Panc1 (cell line): ENCODE data around the gene DPEP2NB. TPM values are rescaled to one million over a fixed set of nuclear protein-coding genes. Genes with fewer than 3 reads are reported as not detected.

Experiments
- ATAC-seq: fragments of 200-7000 bp; cut with Tn5 transposase; 2 replicates; pipeline ENCODE4 v1.9.1; 2020; ENCODE audit warnings: mild to moderate bottlenecking, moderate library complexity
- BruUV-seq: library from RNA; stranded (reverse); fragments of 400-500 nt; replicated peaks from 2 replicates; lab custom pipeline; 2021; lab: Mats Ljungman, UMichigan
- CTCF ChIA-PET: fragments of 300-600 bp; sonication (Branson Sonifier 250); formaldehyde crosslinking; loops from one replicate; lab custom pipeline; 2022; ENCODE audit warnings: antibody characterized with exemption; lab: Charles Lee
- POLR2A ChIA-PET: fragments of 300-600 bp; sonication (Branson Sonifier 250); formaldehyde crosslinking; loops from one replicate; lab custom pipeline; 2022; ENCODE audit warnings: antibody characterized with exemption; lab: Charles Lee
- DNase-seq: peaks from one replicate; pipeline ENCODE4 v3.0.0-alpha.2; 2010; ENCODE audit warnings: low read depth, low spot score
- H3K27ac ChIP-seq: 2 replicates; pipeline ENCODE4 v1.5.1; 2011; ENCODE audit warnings: mild to moderate bottlenecking, low read length, inconsistent platforms
- H3K27me3 ChIP-seq: fragments of 200-500 bp; sonication (Bioruptor generic); 2 replicates; pipeline ENCODE4 v1.6.0; 2014; ENCODE audit warnings: low read length, inconsistent platforms; ENCODE audit not compliant: control insufficient read depth, insufficient read depth
- H3K36me3 ChIP-seq: fragments of 200-500 bp; sonication (Bioruptor generic); 2 replicates; pipeline ENCODE4 v1.5.1; 2014; ENCODE audit warnings: inconsistent platforms, mild to moderate bottlenecking, low read length, moderate library complexity; ENCODE audit not compliant: control insufficient read depth, insufficient read depth
- H3K4me1 ChIP-seq: 2 replicates; pipeline ENCODE4 v1.5.1; 2011; ENCODE audit warnings: inconsistent platforms, mild to moderate bottlenecking, low read length, moderate library complexity; ENCODE audit not compliant: control insufficient read depth, insufficient read depth
- H3K4me3 ChIP-seq, 2 experiments: 2 replicates each; pipeline ENCODE4 v1.5.1; 2011 to 2012; ENCODE audit warnings: low read depth in 2 of 2, low read length in 2 of 2, mild to moderate bottlenecking in 2 of 2, inconsistent platforms in 1 of 2, moderate library complexity in 1 of 2
- H3K9me3 ChIP-seq: fragments of 200-500 bp; sonication (Bioruptor generic); 2 replicates; pipeline ENCODE4 v1.5.1; 2014; ENCODE audit warnings: low read depth, mild to moderate bottlenecking, inconsistent platforms, low read length, moderate library complexity; ENCODE audit not compliant: control insufficient read depth, insufficient read depth
- POLR2AphosphoS5 ChIP-seq: IDR thresholded peaks from 2 replicates; pipeline ENCODE4 v1.6.1; 2012; ENCODE audit warnings: mild to moderate bottlenecking, low read depth, low read length, moderate library complexity
- SIN3A ChIP-seq: IDR thresholded peaks from 2 replicates; pipeline ENCODE4 v1.6.1; 2012; ENCODE audit warnings: low read depth, mild to moderate bottlenecking, low read length, moderate library complexity, borderline replicate concordance; ENCODE audit not compliant: insufficient read depth
- TCF7L2 ChIP-seq: IDR thresholded peaks from 2 replicates; pipeline ENCODE4 v1.6.1; 2011; ENCODE audit warnings: mild to moderate bottlenecking, low read depth, low read length, inconsistent platforms
- in situ Hi-C: cut with HindIII; loops from 2 replicates; pipeline ENCODE4 v1.10.0; 2016; ENCODE audit warnings: low sequenced_read_pairs, low pct_unique_long_range_greater_than_20kb
- intact Hi-C: fragments of 100-400 bp; cut with micrococcal nuclease; formaldehyde crosslinking; loops from one replicate; pipeline ENCODE4 v1.10.0; 2022; ENCODE audit not compliant: unreplicated experiment
- total RNA-seq: library from RNA; stranded (reverse); gene quantifications from one replicate; pipeline ENCODE4 v1.2.1, GENCODE V29; 2021; ENCODE audit not compliant: unreplicated experiment
- TF ChIP-seq, protein P1 (sequence below), 2 experiments: IDR thresholded peaks; 2 replicates each; pipeline ENCODE4 v1.6.1; 2011 to 2012; ENCODE audit warnings: low read depth in 2 of 2, control low read depth in 1 of 2, low read length in 1 of 2, mild to moderate bottlenecking in 1 of 2, moderate library complexity in 1 of 2; ENCODE audit not compliant: insufficient read depth in 1 of 2
- TF ChIP-seq, protein P2 (sequence below): fragments of 450-650 bp; IDR thresholded peaks from 2 replicates; pipeline ENCODE4 v1.5.1; 2017; ENCODE audit warnings: mild to moderate bottlenecking

Gene DPEP2NB
- total RNA-seq, 1 experiment from 2014 or later, result not detected

DNA sequence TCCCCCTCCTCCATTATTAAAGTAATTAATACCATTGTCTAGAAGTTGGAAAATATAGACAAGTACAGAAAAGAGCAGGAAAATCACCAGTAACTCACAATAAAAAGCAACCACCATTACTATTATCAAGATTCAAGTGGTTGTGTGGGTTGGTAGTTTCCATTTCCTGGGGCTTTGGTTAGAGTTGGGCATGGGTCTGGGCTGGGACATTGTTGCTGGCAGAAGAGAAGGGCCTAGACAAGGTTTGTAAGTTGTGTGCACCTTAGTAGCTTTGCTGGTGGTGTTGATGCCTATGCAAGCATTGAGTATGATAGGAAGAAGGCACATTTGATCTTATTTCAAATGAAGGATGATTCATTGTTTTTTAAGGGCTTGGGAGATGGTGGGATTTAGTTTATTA lies 44.1 kb upstream of the DPEP2NB start:
- TF ChIP-seq SIN3A, result no peak
- TF ChIP-seq, protein P1, sequence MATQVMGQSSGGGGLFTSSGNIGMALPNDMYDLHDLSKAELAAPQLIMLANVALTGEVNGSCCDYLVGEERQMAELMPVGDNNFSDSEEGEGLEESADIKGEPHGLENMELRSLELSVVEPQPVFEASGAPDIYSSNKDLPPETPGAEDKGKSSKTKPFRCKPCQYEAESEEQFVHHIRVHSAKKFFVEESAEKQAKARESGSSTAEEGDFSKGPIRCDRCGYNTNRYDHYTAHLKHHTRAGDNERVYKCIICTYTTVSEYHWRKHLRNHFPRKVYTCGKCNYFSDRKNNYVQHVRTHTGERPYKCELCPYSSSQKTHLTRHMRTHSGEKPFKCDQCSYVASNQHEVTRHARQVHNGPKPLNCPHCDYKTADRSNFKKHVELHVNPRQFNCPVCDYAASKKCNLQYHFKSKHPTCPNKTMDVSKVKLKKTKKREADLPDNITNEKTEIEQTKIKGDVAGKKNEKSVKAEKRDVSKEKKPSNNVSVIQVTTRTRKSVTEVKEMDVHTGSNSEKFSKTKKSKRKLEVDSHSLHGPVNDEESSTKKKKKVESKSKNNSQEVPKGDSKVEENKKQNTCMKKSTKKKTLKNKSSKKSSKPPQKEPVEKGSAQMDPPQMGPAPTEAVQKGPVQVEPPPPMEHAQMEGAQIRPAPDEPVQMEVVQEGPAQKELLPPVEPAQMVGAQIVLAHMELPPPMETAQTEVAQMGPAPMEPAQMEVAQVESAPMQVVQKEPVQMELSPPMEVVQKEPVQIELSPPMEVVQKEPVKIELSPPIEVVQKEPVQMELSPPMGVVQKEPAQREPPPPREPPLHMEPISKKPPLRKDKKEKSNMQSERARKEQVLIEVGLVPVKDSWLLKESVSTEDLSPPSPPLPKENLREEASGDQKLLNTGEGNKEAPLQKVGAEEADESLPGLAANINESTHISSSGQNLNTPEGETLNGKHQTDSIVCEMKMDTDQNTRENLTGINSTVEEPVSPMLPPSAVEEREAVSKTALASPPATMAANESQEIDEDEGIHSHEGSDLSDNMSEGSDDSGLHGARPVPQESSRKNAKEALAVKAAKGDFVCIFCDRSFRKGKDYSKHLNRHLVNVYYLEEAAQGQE (IDR thresholded peaks at IDR 0.05; ENCODE audit: insufficient read depth in 1 of 2, low read depth in 2 of 2, low read length in 1 of 2), result no peak
- TF ChIP-seq, protein P2, sequence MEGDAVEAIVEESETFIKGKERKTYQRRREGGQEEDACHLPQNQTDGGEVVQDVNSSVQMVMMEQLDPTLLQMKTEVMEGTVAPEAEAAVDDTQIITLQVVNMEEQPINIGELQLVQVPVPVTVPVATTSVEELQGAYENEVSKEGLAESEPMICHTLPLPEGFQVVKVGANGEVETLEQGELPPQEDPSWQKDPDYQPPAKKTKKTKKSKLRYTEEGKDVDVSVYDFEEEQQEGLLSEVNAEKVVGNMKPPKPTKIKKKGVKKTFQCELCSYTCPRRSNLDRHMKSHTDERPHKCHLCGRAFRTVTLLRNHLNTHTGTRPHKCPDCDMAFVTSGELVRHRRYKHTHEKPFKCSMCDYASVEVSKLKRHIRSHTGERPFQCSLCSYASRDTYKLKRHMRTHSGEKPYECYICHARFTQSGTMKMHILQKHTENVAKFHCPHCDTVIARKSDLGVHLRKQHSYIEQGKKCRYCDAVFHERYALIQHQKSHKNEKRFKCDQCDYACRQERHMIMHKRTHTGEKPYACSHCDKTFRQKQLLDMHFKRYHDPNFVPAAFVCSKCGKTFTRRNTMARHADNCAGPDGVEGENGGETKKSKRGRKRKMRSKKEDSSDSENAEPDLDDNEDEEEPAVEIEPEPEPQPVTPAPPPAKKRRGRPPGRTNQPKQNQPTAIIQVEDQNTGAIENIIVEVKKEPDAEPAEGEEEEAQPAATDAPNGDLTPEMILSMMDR, result no peak
- TF ChIP-seq TCF7L2, result no peak
- TF ChIP-seq POLR2AphosphoS5, result no peak
- no peak for DNase-seq
- Histone ChIP-seq H3K36me3 (peaks cover 2% of the 10 kb centered on the region; the same call in 1 of the 2 replicates), H3K27me3 (no peaks in the 10 kb centered on the region), H3K27ac (no peak overlapping the region), H3K9me3 (no peaks in the 10 kb centered on the region), H3K4me1 (no peaks in the 10 kb centered on the region), H3K4me3 (no peak overlapping the region)
- ChIA-PET POLR2A (no interaction called here), CTCF (no interaction called here)
- BruUV-seq, result no TSS peak
- in situ Hi-C loops (no loop called here), intact Hi-C loops (no loop called here)
- ATAC-seq, result no peak

DNA sequence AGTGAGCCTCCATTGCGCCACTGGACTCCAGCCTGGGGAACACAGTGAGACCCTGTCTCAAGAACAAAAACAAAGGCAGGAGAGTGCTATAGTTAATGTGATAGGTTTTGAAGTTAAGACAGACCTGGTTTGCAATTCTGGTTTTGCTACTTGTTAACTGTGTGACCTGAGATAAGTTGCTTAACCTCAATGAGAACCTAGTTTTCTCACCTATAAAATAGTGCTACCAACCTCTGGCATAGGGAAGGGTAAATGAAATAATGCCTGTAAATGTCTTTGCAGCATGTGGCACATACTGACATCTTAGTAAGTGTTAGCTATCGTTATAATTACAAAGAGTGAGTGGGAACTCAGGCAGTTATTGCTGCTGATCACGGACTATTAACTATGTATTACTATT lies 39.7 kb upstream of the DPEP2NB start:
- DNase-seq (no peak), ATAC-seq (no peak)
- no peaks in the 10 kb centered on the region for H3K27me3 ChIP-seq
- peaks cover 4% of the 10 kb centered on the region; the same call in 1 of the 2 replicates for H3K36me3 ChIP-seq
- H3K27ac ChIP-seq, result no peak overlapping the region
- ChIA-PET POLR2A (no interaction called here), CTCF (no interaction called here)
- in situ Hi-C loops, result no loop called here
- TF ChIP-seq SIN3A (no peak), POLR2AphosphoS5 (no peak), TCF7L2 (no peak)
- TF ChIP-seq, protein P2, result no peak
- TF ChIP-seq, protein P1 (IDR thresholded peaks at IDR 0.05; ENCODE audit: insufficient read depth in 1 of 2, low read depth in 2 of 2, low read length in 1 of 2), result no peak
- no peak overlapping the region for H3K4me3 ChIP-seq
- no TSS peak for BruUV-seq
- intact Hi-C loops, result no loop called here
- H3K4me1 ChIP-seq, result no peaks in the 10 kb centered on the region
- no peaks in the 10 kb centered on the region for H3K9me3 ChIP-seq
